Lower lobe of right lung (tissue), 2 donors: ENCODE measurements around the gene CWC27. TPM values are rescaled to one million over a fixed set of nuclear protein-coding genes. Genes with fewer than 3 reads are reported as not detected.
"Not testable (repeated sequence)": the region's sequence is repeated elsewhere in the genome, so short reads cannot be mapped to it uniquely, and the experiment has no call there.

Source experiments
- ATAC-seq, 2 donors: fragments of 200-7000 bp; cut with Tn5 transposase; one replicate each; pipeline ENCODE4 v1.9.1; 2020 to 2022; ENCODE audit warnings: mild to moderate bottlenecking in 2 of 2, moderate library complexity in 2 of 2
- DNase-seq: peaks from one replicate; pipeline ENCODE4 v3.0.0-alpha.2; 2020
- H3K27ac ChIP-seq: fragments of 200-600 bp; one replicate; pipeline ENCODE4 v1.8.0; 2022
- H3K27me3 ChIP-seq: fragments of 200-600 bp; one replicate; pipeline ENCODE4 v1.8.0; 2022; ENCODE audit warnings: low read depth
- H3K36me3 ChIP-seq: fragments of 200-600 bp; one replicate; pipeline ENCODE4 v1.8.0; 2022; ENCODE audit warnings: mild to moderate bottlenecking
- H3K4me1 ChIP-seq: fragments of 200-600 bp; one replicate; pipeline ENCODE4 v1.8.0; 2022
- H3K4me3 ChIP-seq: fragments of 200-600 bp; one replicate; pipeline ENCODE4 v1.8.0; 2022; ENCODE audit warnings: mild to moderate bottlenecking
- H3K9me3 ChIP-seq: fragments of 200-600 bp; one replicate; pipeline ENCODE4 v1.8.0; 2022
- intact Hi-C: fragments of 100-400 bp; cut with DNase I; formaldehyde crosslinking; loops from one replicate; pipeline ENCODE4 v1.11.0; 2022
- total RNA-seq: library from RNA; stranded (reverse); fragmentation: NEBNext Ultra II Directional; extraction: Animal tissue kit (Norgen Biotek cat#: 25700); gene quantifications from one replicate; pipeline ENCODE4 v1.2.1, GENCODE V29; 2021
- TF ChIP-seq, protein P1 (sequence below): fragments of 200-600 bp; IDR thresholded peaks from one replicate; pipeline ENCODE4 v1.8.0; 2022; ENCODE audit warnings: antibody characterized with exemption, mild to moderate bottlenecking
- donor health status: DM: no; HTN: yes; CAD: no; lungs with severe emphysema.

CWC27 gene
- total RNA-seq, 1 donor from 2014 or later: 17.3 TPM

DNA sequence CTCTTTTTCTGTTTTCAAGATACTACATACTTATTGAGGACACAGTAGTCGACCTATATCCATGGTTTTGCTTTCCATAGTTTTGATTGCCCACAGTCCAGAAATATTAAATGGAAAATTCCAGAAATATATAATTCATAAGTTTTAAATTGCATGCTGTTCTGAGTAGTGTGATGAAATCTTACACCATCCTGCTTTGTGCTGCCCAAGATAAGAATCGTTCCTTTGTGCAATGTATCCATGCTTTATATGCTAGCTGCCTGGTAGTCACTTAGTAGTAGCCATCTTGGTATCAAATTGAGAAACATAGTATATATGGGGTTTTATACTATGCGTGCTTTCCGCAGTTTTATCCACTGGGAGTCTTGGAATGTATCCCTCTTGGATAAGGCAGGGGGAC lies 59.0 kb downstream of the CWC27 start:
- Histone ChIP-seq H3K4me3 (no peak overlapping the region), H3K4me1 (no peaks in the 10 kb centered on the region), H3K27ac (no peak overlapping the region), H3K27me3 (no peaks in the 10 kb centered on the region), H3K36me3 (no peaks in the 10 kb centered on the region), H3K9me3 (no peaks in the 10 kb centered on the region)
- TF ChIP-seq, protein P1, sequence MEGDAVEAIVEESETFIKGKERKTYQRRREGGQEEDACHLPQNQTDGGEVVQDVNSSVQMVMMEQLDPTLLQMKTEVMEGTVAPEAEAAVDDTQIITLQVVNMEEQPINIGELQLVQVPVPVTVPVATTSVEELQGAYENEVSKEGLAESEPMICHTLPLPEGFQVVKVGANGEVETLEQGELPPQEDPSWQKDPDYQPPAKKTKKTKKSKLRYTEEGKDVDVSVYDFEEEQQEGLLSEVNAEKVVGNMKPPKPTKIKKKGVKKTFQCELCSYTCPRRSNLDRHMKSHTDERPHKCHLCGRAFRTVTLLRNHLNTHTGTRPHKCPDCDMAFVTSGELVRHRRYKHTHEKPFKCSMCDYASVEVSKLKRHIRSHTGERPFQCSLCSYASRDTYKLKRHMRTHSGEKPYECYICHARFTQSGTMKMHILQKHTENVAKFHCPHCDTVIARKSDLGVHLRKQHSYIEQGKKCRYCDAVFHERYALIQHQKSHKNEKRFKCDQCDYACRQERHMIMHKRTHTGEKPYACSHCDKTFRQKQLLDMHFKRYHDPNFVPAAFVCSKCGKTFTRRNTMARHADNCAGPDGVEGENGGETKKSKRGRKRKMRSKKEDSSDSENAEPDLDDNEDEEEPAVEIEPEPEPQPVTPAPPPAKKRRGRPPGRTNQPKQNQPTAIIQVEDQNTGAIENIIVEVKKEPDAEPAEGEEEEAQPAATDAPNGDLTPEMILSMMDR: no peak
- DNase-seq (no peak), ATAC-seq (no peak)
- intact Hi-C loops: no loop called here

- DNase-seq, H3K27ac ChIP-seq, intact Hi-C loops, H3K27me3 ChIP-seq, H3K9me3 ChIP-seq, H3K4me3 ChIP-seq, ATAC-seq, H3K36me3 ChIP-seq, H3K4me1 ChIP-seq: not testable (repeated sequence)
Observed at GRCh38 chr5:64830650-64831049, 61.9 kb downstream of the CWC27 start.

DNA sequence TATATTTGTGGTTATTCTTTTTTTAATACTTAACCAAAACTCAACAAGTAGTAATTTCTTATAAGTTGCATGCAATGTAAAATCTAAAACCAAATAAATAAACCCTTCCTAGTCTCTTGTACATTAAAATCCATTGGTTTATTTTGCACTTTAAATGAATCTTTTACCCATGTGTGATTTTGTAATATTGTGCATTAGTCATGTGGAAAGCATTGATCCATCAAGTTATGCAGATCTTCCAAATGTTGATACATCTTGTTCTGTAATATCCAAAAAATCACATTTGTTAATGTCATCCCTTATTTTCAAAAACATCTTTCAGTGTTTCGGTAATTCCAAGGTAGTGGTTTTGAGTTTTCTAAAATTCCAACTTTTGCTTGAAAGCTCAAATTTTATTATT lies 63.3 kb downstream of the CWC27 start:
- intact Hi-C loops: no loop called here
- TF ChIP-seq, protein P1: no peak
- Histone ChIP-seq H3K27me3 (no peaks in the 10 kb centered on the region), H3K27ac (no peak overlapping the region), H3K9me3 (no peaks in the 10 kb centered on the region), H3K4me1 (no peaks in the 10 kb centered on the region), H3K4me3 (no peak overlapping the region), H3K36me3 (no peaks in the 10 kb centered on the region)
- no peak for ATAC-seq
- DNase-seq: no peak

GRCh38 chr5:64834037-64834436 lies 65.3 kb downstream of the CWC27 start:
- no peaks in the 10 kb centered on the region for H3K27me3 ChIP-seq
- H3K4me3 ChIP-seq: no peak overlapping the region
- no peaks in the 10 kb centered on the region for H3K4me1 ChIP-seq
- no peak overlapping the region for H3K27ac ChIP-seq
- H3K9me3 ChIP-seq: no peaks in the 10 kb centered on the region
- H3K36me3 ChIP-seq: no peaks in the 10 kb centered on the region
- no peak for DNase-seq
- TF ChIP-seq, protein P1: no peak
- ATAC-seq: no peak
- intact Hi-C loops: no loop called here

- Histone ChIP-seq H3K36me3 (no peaks in the 10 kb centered on the region), H3K27me3 (no peaks in the 10 kb centered on the region)
Observed at GRCh38 chr5:64834611-64835010, 65.9 kb downstream of the CWC27 start.

DNA sequence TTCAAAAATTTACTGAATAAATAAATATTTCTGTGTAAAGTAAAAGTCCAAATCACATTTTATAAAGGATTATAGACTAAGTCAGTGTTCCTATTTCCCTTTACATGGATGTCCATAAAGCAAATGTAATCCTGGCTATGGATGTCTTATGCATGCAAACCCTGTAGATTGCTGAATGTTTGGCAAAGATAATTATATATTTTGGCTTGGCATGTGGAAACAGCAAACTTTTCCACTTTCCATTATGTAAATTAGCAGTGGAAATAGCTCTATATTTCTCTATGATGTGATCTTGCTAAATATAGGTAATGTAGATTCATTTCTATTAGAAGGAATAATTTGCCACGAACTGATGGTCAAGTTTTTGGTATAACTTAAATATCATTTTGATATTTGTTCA lies 66.5 kb downstream of the CWC27 start:
- H3K9me3 ChIP-seq: no peaks in the 10 kb centered on the region
- DNase-seq (no peak), ATAC-seq (no peak)
- no peak overlapping the region for H3K4me3 ChIP-seq
- intact Hi-C loops: no loop called here
- TF ChIP-seq, protein P1: no peak
- no peak overlapping the region for H3K27ac ChIP-seq
- H3K36me3 ChIP-seq: no peaks in the 10 kb centered on the region
- H3K4me1 ChIP-seq: no peaks in the 10 kb centered on the region
- H3K27me3 ChIP-seq: no peaks in the 10 kb centered on the region

More at GRCh38 chr5:64834611-64835010, 65.9 kb downstream of the CWC27 start:
- no peak for DNase-seq
- no peak for ATAC-seq
- TF ChIP-seq, protein P1: no peak
- intact Hi-C loops: no loop called here
- H3K4me3 ChIP-seq: no peak overlapping the region
- H3K4me1 ChIP-seq: no peaks in the 10 kb centered on the region
- H3K9me3 ChIP-seq: no peaks in the 10 kb centered on the region
- no peak overlapping the region for H3K27ac ChIP-seq
